Muscle layer of duodenum (tissue), 2 donors: ENCODE results near the gene KCNN4.

Experiments used
- H3K27ac ChIP-seq: one replicate; pipeline ENCODE4 v1.7.0; 2013; ENCODE audit warnings: mild to moderate bottlenecking, low read length
- H3K27me3 ChIP-seq: one replicate; pipeline ENCODE4 v1.7.0; 2013; ENCODE audit warnings: low read depth, mild to moderate bottlenecking, control low read depth, low read length
- H3K36me3 ChIP-seq, 2 donors: one replicate each; pipeline ENCODE4 v1.7.0; 2013; ENCODE audit warnings: low read length in 2 of 2, control low read depth in 1 of 2, mild to moderate bottlenecking in 1 of 2; ENCODE audit not compliant: insufficient read depth in 2 of 2, control insufficient read depth in 1 of 2
- H3K4me1 ChIP-seq, 2 donors: one replicate each; pipeline ENCODE4 v1.7.0; 2013; ENCODE audit warnings: low read length in 2 of 2, mild to moderate bottlenecking in 2 of 2, control low read depth in 1 of 2, moderate library complexity in 1 of 2; ENCODE audit not compliant: insufficient read depth in 2 of 2, control insufficient read depth in 1 of 2
- H3K4me3 ChIP-seq, 2 donors: one replicate each; pipeline ENCODE4 v1.7.0; 2013; ENCODE audit warnings: low read length in 2 of 2, low read depth in 1 of 2, mild to moderate bottlenecking in 1 of 2
- H3K9me3 ChIP-seq, 2 donors: one replicate each; pipeline ENCODE4 v1.7.0; 2013; ENCODE audit warnings: low read length in 2 of 2, control low read depth in 1 of 2, mild to moderate bottlenecking in 1 of 2; ENCODE audit not compliant: control insufficient read depth in 1 of 2
- donor health status: healthy.

The KCNN4 gene

DNA sequence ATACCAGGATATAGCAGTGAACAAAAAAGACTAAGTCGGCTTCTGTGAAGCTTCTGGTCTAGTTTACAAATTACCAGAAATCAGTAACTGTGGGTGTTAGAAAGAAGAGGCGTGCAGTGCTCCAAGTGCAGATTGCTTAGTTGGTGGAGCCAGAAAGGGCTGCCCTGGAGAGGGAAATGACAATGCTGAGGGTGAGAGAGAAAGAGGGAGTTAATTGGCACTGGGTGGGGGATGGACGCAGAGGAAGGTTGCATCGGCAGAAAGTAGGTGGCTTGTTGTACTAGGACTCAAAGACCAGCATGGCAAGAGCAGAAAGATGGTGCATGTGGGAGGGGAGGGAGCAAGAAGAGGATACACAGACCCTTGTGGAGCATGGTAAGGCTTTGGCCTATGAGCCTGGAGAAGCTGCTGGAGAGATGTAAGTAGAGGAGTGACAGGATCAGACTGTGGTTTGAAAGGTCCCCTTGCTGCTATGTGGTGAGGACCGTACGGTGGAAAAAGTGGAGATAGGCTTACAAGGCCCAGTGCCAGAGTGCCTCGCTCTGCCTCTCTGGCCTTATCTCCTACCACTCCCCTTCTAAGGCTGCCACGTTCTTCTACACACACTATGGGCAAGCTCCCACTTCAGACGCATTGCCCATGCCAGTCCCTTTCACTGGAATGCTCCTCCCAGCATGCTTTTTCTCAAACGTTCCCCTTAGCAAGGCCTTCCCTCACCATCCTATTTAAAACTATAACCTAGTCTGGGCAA lies 39.5 kb downstream of the KCNN4 start:
- Histone ChIP-seq H3K4me3 (no peak overlapping the region), H3K9me3 (no peaks in the 10 kb centered on the region), H3K27me3 (no peaks in the 10 kb centered on the region), H3K4me1 (no peaks in the 10 kb centered on the region), H3K36me3 (peaks cover 67 to 79% of the 10 kb centered on the region in 2 donors), H3K27ac (peak overlapping the region; percentile 91)

DNA sequence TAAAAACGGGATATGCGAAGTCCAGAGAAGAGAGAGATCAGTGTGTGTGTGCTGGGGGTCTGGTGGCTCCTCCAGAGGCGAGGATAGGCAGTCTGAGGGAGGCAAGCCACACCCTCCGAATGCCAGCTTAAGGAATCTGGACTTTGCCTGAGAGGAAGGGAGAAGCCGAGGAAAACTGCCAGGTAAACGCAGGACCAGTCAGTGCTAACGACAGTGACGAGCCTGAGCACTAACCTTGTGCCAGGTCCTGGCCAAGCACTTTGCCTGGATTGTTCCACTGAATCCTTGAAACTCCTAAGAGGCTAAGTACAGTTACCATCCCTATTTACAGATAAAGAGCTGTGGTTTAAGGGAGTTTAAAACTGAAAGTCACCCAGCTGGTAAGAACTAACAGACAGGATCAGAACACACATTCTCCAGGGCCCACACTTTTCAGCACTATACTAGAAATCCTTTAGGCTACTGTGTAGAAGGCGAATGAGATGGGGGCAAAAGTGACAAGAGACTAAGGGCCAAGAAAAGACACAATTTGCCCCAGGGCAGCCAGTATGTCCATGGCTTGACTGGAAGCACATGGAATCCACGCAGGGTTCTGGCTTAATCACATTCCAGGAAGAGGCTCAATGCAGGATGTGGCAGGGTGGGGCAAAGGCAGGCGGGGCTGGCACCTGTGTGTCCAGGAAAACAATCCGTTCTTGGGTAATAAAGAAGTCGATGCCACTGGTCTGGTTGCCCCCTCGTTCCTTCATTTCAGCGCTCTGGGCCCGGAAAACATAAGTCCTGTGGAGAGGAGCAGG lies 41.1 kb downstream of the KCNN4 start:
- Histone ChIP-seq H3K36me3 (peaks cover 64 to 84% of the 10 kb centered on the region in 2 donors), H3K9me3 (no peaks in the 10 kb centered on the region), H3K27me3 (no peaks in the 10 kb centered on the region), H3K4me3 (no peak overlapping the region), H3K27ac (peak overlapping the region; percentile 91), H3K4me1 (no peaks in the 10 kb centered on the region)

- H3K36me3 ChIP-seq = peaks cover 69 to 87% of the 10 kb centered on the region in 2 donors
- peak overlapping the region; percentile 91 for H3K27ac ChIP-seq
- H3K4me3 ChIP-seq = no peak overlapping the region
- no peaks in the 10 kb centered on the region for H3K4me1 ChIP-seq
- no peaks in the 10 kb centered on the region for H3K27me3 ChIP-seq
- H3K9me3 ChIP-seq = no peaks in the 10 kb centered on the region
Measured at GRCh38 chr19:43738780-43739211, 42.0 kb downstream of the KCNN4 start.

DNA sequence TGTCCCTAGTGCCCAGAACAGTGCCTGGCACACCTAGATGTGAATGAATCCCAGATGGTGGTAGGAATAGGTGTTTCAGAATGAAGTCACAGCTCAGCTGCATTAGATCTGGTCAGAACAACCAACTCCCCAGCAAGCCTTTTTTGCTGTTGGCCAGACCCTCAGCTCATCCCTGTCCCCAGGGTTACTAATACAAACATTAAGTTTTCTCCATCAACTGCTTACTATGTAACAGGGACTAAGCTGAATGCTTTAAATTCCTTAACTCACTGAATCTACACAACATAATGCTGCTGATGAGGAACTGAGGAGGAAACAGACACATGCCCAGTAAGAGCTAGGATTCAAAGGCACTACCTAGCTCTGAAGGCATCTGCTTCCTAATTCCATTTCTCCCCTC lies 44.8 kb downstream of the KCNN4 start:
- H3K27me3 ChIP-seq = no peaks in the 10 kb centered on the region
- no peaks in the 10 kb centered on the region for H3K4me1 ChIP-seq
- H3K36me3 ChIP-seq = peaks cover 82 to 88% of the 10 kb centered on the region in 2 donors
- no peaks in the 10 kb centered on the region for H3K9me3 ChIP-seq
- no peak overlapping the region for H3K27ac ChIP-seq
- H3K4me3 ChIP-seq = no peak overlapping the region

- H3K27ac ChIP-seq = no peak overlapping the region
Measured at GRCh38 chr19:43735013-43735412, 45.8 kb downstream of the KCNN4 start.

GRCh38 chr19:43731846-43732245 lies 48.9 kb downstream of the KCNN4 start:
- Histone ChIP-seq H3K27me3 (no peaks in the 10 kb centered on the region), H3K27ac (no peak overlapping the region), H3K36me3 (peaks cover 51 to 76% of the 10 kb centered on the region in 2 donors), H3K4me3 (no peak overlapping the region), H3K4me1 (no peaks in the 10 kb centered on the region), H3K9me3 (no peaks in the 10 kb centered on the region)

More at GRCh38 chr19:43735013-43735412, 45.8 kb downstream of the KCNN4 start:
- Histone ChIP-seq H3K4me3 (no peak overlapping the region), H3K36me3 (peaks cover 79 to 88% of the 10 kb centered on the region in 2 donors), H3K9me3 (no peaks in the 10 kb centered on the region), H3K4me1 (no peaks in the 10 kb centered on the region), H3K27me3 (no peaks in the 10 kb centered on the region)

- no peaks in the 10 kb centered on the region for H3K27me3 ChIP-seq
- H3K4me3 ChIP-seq = no peak overlapping the region
- no peaks in the 10 kb centered on the region for H3K4me1 ChIP-seq
- H3K36me3 ChIP-seq = peaks cover 47 to 71% of the 10 kb centered on the region in 2 donors
- H3K27ac ChIP-seq = no peak overlapping the region
- no peaks in the 10 kb centered on the region for H3K9me3 ChIP-seq
Measured at GRCh38 chr19:43731346-43731745, 49.4 kb downstream of the KCNN4 start.

GRCh38 chr19:43729919-43730318 lies 50.9 kb downstream of the KCNN4 start:
- H3K27ac ChIP-seq = no peak overlapping the region
- H3K4me1 ChIP-seq = no peaks in the 10 kb centered on the region
- no peak overlapping the region for H3K4me3 ChIP-seq
- no peaks in the 10 kb centered on the region for H3K9me3 ChIP-seq
- no peaks in the 10 kb centered on the region for H3K27me3 ChIP-seq
- peaks cover 39 to 63% of the 10 kb centered on the region in 2 donors for H3K36me3 ChIP-seq

GRCh38 chr19:43727593-43727853 lies 53.2 kb downstream of the KCNN4 start:
- Histone ChIP-seq H3K27ac (no peak overlapping the region), H3K27me3 (no peaks in the 10 kb centered on the region), H3K36me3 (peaks cover 20 to 40% of the 10 kb centered on the region in 2 donors), H3K4me3 (no peak overlapping the region), H3K9me3 (no peaks in the 10 kb centered on the region), H3K4me1 (no peaks in the 10 kb centered on the region)

- Histone ChIP-seq H3K27ac (no peak overlapping the region), H3K36me3 (peaks cover 14 to 34% of the 10 kb centered on the region in 2 donors), H3K4me1 (no peaks in the 10 kb centered on the region), H3K27me3 (no peaks in the 10 kb centered on the region), H3K9me3 (no peaks in the 10 kb centered on the region), H3K4me3 (no peak overlapping the region)
Measured at GRCh38 chr19:43726736-43727592, 53.8 kb downstream of the KCNN4 start.

DNA sequence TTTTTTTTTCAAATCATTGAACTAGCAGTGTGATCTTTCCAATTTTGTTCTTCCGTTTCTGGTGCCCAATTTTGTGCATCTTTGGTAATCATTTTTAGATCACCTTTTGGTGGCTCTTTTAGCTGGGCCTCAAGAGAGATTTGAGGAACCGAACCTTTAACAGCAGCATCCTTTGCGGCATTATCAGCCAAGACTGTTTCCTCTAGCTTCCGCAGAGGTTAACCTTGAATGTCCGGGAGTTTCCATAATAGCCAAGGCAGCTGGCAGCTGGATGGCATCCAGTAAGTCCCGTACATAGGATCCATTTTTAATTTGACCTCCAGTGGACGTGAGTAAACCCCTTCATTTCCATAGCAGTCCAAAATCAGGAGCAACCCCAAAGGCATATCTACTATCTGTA lies 55.3 kb downstream of the KCNN4 start:
- Histone ChIP-seq H3K4me1 (no peaks in the 10 kb centered on the region), H3K4me3 (no peak overlapping the region), H3K36me3 (peaks cover 4 to 20% of the 10 kb centered on the region in 2 donors), H3K27me3 (no peaks in the 10 kb centered on the region), H3K27ac (no peak overlapping the region), H3K9me3 (no peaks in the 10 kb centered on the region)
